HG02970 (cell line): Measurements from ENCODE around the gene HRK.

Source experiments
- ATAC-seq: cut with Tn5 transposase; IDR thresholded peaks from one replicate; pipeline ENCODE4 v1.9.1; 2021; ENCODE audit warnings: mild to moderate bottlenecking, moderate library complexity, moderate number of reproducible peaks; ENCODE audit not compliant: unreplicated experiment, low FRiP score

The HRK gene

GRCh38 chr12:116901612-116902011, 20.4 kb upstream of the HRK start:
- ATAC-seq = no peak

GRCh38 chr12:116898669-116899068, 17.4 kb upstream of the HRK start:
- ATAC-seq = no peak

DNA sequence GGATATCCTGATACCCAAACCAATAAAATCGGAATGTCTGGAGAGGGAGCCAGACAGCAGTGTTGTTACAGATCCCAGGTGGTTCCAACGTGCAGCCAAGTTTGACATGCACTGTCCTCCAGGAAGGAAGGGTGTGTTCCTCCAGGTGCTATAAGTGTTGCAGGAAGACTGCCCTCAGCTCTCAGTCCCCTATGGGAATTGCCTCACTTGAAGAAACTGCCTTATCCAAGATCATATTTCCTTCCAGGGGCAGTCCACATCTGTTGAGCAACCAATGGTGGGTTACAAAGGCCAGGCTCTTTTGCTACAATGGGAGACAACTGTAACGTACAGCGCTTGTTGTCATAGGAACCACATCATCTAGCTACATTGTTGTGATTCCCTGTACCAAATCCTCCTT, 16.2 kb upstream of the HRK start:
- no peak for ATAC-seq

- no peak for ATAC-seq
Measured at GRCh38 chr12:116896411-116896924, 15.2 kb upstream of the HRK start.

DNA sequence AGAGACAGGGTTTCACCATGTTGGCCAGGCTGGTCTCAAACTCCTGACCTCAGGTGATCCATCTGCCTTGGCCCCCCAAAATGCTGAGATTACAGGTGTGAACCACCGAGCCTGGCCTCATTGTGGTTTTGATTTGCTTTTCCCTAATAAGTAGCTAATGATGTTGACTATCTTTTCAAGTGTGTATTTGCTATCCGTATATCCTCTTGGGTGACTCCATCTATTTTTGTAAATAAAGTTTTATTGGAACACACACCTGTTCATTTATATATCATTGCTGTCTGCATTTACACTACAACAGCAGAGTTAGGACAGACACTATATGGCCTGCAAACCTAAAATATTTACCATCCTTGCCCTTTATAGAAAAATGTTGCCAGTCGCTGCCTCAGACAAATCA, 13.7 kb upstream of the HRK start:
- ATAC-seq = no peak

GRCh38 chr12:116892349-116893140, 11.3 kb upstream of the HRK start:
- ATAC-seq = no peak

DNA sequence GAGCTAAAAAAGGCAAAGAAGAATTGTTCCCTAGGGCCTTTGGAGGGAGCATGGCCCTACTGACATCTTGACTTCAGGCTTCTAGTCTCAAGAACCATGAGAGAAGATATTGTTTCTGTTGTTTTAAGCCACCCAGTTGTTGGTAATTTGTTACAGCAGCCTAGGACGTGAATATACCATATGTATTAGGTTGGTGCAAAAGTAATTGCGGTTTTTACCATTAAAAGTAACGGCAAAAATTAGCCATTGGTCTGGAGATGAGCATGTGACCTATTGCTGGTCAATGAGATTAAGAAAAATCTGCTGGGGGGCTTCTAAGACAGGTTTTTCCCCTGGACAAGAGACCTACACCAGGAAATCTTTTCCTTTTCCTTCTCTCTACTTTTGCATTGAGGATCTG, 9.8 kb upstream of the HRK start:
- no peak for ATAC-seq

- ATAC-seq = no peak
Measured at GRCh38 chr12:116890330-116890729, 9.1 kb upstream of the HRK start.

- ATAC-seq = no peak
Measured at GRCh38 chr12:116887897-116888296, 6.7 kb upstream of the HRK start.

GRCh38 chr12:116887244-116887643, 6.0 kb upstream of the HRK start:
- no peak for ATAC-seq

GRCh38 chr12:116885491-116885890, 4.2 kb upstream of the HRK start:
- no peak for ATAC-seq

DNA sequence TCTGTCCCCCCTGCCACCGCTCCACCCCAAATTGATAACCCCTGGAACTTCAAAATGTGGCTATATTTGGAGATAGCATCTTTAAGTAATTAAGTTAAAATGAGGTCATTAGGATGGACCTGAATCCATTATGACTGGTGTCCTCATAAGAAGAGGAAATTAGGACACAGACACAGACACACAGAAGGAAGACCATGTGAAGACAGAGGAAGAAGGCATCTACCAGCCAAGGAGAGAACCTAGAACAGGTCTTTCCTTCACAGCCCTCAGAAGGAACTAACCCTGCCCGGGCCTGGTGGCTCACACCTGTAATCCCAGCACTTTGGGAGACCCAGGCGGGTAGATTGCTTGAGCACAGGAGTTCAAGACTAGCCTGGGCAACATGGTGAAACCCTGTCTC, 3.6 kb upstream of the HRK start:
- no peak for ATAC-seq

DNA sequence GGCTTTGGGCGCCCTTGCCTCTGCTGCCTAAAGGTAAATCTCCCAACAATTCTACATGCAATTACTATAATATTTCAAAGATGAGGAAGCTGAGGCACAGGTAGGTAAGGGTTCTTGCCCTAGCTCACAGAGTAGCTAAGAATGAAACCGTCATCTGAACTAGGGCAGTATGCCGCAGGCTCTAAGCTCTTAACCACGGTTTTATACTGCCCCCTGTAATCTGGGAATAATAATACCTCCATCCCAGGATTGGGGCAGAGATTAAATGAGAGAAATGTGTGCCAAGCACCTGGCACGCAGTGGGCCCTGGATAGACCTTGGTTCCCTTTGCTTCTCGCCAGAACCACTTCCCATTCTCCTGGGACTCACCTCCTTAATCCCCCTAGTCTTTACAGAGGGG, 1.5 kb upstream of the HRK start:
- no peak for ATAC-seq

GRCh38 chr12:116881877-116882507, 751 bp upstream of the HRK start:
- ATAC-seq = no peak

GRCh38 chr12:116880817-116881324, 370 bp downstream of the HRK start:
- no peak for ATAC-seq

DNA sequence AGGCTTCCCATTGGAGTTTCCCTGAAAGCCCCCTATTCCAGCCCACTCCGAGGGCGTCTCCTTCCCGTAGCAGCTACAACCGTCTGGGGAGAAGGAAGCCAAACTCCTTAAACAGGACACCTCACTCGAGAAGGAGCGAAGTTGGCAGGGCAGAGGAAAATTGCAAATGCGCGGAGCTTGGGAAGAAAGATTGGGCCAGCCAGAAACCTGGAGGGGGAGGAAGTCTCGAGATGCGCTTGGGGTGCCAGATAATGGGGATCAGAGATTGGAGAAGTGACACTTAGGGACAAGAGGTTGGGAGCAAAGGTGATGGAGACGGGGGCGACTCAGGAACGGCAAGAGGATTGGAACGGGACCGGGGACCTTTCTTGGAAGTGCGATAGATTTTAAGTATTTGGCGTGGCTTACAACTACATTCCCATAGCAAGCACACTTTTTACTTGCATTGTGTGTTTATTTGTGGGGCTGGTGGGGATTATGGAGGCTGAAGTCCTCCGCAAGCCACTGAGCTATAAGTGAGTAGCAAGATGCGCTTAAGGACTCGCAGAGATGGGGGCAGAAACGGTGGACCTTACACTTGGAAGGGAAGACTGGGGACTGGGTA, 926 bp downstream of the HRK start:
- no peak for ATAC-seq

- ATAC-seq = no peak
Measured at GRCh38 chr12:116879509-116880212, 1.6 kb downstream of the HRK start.

GRCh38 chr12:116878567-116879508, 2.4 kb downstream of the HRK start:
- no peak for ATAC-seq

DNA sequence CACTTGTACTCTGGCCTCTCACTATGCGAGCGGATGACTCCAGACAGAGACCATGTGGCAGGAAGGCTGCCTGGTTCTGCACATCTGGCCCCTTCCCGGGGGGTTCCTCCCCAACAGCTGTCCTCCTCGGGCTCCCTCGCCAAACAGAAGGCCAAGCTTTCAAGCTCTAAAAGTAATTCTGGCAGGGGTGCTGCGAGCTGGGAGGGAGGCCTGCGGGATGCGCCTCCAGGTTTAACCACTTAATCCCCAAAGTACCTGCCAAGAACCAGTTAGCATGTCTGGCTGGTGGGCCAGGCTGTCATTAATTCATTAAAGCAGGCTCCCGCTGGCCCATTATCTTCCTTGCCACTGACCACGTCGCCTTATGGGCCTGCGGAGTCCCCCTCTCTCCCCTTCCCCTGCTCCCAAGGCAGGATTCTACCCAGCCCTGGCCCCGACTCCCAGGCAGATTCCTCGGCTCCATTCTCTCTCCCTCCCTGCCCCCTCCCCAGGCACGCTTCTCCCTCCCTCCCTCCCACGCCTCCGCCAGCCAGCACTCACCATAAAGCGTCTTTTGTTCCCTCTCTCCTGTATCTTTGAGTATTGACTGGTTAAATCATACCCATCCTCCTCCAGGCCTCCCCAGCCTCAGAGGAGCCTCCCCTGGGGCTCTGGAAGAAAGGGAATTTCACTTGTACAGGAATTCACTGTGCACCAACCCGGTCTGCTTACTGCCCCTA, 4.9 kb downstream of the HRK start:
- ATAC-seq = no peak
